NCI-H446 treated with DMSO at 0.1 percent for 48 hours (cell line): ENCODE results near the gene SLC43A1.
"Not testable (repeated sequence)": the region's sequence is repeated elsewhere in the genome, so short reads cannot be mapped to it uniquely, and the experiment has no call there.

ENCODE experiments used
- DNase-seq: peaks from one replicate; lab custom pipeline; 2025; lab: John Stamatoyannopoulos, UW

Gene SLC43A1

DNA sequence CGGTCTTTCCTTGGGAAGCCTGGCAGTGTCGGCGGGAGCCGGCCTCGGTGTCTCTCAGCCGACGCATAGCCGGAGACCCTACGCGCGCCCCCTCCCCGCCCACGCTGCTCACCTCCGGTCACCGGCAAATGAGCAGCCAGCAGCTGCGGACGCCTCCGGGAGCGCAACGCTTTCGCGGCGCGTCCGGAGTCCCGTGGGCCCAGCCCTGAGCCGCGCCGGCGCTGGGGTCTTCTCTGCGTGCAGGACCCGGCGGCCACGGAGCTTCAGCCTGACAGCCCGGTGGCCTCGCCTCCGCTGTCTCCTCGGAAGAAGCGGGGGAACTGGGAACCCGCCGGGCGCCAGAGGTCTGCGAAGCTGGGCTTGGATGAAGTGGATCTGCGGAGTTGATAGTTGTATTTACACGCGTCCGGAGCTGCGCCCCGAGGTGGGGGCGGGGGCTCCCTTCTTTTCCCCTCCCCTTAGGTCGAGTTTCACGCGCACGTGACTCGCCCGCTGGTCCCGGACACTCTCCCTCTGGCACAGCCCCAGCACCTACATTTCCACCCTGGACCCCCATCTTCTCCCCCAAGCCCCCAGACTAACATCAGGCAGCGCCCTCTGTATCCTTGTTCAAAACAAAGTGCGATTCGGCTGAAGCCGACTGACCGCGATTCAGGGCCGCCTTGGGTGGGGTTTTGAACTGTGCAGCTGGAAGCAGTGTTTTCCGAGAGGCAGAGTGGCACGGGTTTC, at the start of gene SLC43A1:
Gene SLC43A1, minus strand, starts transcription at position 371 of the 729 bp plus-strand sequence. CDS start 1,591 bp downstream, outside the sequence.
- no peak for DNase-seq

DNA sequence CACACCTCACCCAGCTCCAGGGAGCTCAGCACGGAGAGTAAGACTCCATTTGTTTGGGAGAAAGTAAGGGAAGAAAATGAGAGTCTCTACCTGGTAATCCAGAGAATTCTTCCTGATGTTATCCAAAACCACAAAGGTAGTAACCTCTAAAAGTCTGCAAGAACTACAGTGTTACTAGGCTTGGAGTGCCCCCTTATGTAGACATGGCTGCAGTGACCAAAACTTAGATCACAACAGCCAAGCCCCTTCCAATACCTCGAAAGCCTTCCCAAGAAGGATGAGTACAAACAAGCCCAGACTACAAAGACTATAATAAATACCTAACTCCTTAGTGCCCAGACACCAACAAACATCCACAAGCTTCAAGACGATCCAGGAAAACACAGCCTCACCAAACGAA, 47.1 kb upstream of the SLC43A1 start:
- no peak for DNase-seq

DNA sequence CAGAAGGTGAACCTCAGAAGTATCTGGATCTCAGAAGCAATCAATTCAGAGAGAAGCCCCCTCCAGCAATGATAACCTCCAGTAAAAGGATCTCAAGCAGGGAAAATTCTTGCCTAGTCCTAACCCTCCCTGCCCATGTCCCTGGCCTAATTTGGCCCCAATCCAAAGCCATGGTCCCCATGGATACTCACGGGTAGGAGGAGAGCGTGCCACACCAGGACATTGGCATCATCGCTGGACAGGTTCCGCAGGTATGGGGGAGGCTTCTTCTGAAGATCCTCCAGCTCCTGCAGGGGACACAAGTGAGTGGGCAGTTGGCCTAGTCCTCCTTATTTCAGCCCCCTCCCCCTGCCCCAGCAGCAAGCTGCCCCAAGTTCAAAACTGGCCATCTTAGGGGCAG, 44.6 kb upstream of the SLC43A1 start:
- no peak for DNase-seq

DNA sequence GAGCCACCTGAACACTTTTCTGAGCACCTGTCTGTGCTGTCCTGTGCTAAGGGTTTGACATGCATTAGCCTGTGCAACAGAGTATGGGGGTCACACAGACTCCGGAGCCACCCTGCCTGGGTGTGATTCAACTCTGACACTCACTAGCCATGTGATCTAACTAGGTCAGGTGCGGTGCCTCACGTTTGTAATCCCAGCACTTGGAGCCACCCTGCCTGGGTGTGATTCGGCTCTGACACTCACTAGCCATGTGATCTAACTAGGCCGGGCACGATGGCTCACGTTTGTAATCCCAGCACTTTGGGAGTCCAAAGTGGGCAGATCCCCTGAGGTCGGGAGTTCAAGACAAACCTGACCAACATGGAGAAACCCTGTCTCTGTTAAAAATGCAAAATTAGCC, 40.5 kb upstream of the SLC43A1 start:
- DNase-seq, result no peak

DNA sequence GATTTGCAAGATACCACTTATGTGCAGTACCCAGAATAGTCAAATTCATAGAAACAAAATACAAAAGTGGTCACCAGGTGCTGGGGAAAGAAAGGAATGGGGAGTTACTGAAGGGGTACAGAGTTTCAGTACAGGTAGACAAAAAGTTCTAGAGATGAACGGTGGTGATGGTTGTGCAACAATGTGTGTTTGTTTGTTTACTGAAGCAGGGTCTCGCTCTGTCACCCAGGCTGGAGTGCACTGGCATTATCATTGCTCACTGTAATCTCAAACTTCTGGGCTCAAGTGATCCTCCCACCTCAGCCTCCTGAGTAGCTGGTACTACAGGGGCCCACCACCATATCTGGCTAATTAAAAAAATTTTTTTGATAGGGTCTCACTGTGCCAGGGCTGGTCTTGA, 39.9 kb upstream of the SLC43A1 start:
- DNase-seq, result no peak

DNA sequence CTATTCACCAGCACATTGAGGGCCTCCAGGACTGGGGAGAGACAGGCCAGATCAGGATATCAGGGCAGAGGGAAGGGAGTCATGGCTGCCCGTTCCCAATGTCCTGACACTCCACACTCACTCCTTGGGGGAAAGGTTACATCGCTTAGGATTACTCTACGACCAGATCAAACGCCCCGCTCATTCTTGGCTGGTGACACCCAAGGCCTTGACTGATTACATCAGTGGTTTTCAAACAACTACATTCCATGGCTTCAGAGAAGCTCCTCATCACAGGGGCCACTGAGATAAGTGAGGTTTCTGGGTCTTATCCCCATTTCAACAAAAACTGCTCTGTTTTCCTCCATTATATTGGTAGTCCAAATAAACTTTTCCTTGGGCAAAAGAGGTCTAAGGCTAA, 37.0 kb upstream of the SLC43A1 start:
- DNase-seq, result no peak

DNA sequence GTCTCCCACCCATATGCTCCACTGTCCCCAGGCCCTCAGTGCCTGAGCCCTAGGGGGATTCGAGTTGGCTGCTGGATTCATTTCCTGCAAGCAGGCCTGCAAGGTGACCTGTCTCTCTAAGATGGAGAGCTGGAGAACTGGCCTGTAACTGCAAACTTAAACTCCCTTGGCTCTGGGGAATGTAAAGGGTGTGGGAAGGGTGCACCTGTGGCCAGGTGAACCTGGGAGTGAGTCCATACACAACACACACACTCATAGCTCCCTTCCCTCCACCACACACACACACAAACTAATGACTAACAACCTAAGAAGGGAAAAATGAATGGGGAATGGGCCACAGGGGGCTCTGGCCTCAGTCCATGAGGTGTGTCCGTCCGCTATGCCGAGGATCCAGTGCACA, 36.4 kb upstream of the SLC43A1 start:
- no peak for DNase-seq

DNA sequence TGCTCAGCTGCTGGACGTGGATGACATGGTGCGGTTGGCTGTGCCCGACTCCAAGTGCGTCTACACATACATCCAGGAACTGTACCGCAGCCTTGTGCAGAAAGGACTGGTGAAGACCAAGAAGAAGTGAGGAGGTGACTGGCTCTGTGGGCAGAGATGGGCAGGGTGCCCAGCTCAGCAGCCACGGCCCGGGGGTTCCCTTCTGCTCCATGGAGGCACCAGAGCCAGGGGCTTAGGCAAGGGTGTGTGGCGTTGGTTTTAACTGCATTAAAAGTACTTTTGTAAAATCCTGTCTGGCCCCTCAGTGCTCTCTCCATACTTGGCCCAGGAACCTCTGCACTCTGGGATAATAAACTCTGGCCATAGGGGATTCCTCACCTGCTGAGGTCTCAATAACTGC, 34.5 kb upstream of the SLC43A1 start:
- no peak for DNase-seq

DNA sequence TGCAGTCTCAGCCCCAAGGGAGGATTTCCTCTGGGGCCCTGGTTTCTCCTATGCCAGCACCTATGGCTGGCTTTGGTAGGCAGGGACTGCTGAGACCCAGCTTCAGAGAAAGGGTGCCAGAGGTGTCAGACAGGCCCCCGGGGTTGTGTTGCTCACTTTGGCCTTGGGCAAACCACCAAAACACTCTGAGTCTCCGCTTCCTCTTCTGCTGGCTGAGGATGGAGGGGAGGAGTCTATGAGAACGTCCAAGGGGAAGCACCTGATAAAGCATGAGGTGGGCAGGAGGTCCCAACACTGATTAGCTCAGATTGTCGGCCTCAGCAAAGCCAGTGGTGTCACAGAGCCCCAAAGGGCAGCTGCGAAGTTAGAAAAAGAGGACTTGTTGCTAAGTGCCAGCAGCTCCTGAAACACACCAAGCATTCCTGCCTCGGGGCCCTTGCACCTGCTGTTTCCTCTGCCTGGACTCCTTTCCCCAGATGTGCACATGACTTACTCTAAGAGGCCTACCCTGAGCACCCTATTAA, 32.4 kb upstream of the SLC43A1 start:
- DNase-seq, result no peak

DNA sequence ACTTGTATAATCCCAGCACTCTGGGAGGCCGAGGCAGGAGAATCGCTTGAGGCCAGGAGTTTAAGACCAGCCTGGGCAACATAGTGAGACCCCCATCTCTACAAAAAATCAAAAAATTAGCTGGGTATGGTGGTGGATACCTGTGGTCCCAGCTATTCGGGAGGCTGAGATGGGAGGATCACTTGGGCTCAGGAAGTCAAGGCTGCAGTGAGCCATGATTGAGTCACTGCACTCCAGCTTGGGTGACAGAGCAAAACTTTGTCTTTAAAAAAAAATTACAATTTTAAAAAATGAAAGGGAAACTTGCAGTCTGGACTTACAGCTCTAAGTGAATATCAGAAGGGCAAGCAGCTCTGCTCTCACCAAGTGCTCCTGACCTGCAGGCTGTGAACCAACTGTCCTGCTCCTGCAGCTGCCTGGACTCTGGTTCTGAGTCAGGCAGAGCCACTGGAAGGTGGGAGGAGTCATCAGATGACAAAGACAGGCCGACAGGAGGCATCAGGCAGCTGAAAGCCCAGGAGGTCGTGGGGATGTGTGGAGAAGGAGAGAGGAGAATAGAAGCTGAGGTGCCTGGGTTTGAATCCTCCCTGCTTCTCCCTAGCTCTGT, 31.5 kb upstream of the SLC43A1 start:
- no peak for DNase-seq

DNA sequence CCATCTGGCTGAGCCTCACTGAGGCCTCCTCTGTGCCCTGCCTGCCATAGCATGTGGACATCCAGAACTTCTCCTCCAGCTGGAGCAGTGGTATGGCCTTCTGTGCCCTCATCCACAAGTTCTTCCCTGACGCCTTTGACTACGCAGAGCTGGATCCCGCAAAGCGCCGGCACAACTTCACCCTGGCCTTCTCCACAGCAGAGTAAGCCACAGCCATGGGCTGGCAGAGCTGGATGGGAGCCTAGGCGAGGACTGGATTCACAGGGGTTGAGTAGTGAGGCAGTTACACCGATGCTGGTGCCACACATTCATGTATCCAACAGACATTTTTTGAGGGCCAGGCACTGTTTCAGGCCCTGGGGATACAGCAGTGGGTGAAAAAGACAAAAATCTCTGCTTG, 30.9 kb upstream of the SLC43A1 start:
- no peak for DNase-seq

DNA sequence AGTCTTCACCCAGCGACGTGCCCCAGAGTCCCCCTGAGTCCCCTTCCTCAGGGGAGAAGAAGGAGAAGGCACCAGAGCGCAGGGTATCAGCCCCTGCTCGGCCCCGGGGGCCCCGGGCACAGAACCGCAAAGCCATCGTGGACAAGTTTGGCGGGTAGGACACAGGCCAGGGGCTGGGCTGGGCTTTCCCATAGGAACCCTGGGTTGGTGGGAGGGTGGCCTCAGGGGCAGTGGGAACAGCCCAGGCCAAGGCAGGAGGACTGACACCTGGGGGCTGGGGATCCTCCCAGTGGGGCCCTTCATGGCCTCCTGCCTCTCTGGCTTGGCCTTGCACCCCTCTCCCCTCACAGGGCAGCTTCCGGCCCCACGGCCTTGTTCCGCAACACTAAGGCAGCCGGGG, 30.4 kb upstream of the SLC43A1 start:
- DNase-seq, result no peak

DNA sequence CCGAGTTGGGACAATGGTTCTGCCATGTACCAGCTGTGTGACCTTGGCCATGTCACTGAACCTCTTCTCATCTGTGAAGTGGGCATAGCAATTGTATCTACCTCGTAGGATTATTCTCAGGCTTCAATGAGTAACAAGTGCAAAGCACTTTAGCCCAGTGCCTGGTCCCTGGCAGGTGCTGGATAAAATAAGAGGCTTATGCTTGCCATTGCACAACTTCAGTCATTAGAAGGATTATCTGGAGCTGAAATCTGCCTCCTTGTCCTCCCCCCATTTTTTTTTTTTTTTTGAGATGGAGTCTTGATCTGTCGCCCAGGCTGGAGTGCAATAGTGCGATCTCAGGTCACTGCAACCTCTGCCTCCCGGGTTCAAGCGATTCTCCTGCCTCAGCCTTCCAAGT, 29.1 kb upstream of the SLC43A1 start:
- no peak for DNase-seq

DNA sequence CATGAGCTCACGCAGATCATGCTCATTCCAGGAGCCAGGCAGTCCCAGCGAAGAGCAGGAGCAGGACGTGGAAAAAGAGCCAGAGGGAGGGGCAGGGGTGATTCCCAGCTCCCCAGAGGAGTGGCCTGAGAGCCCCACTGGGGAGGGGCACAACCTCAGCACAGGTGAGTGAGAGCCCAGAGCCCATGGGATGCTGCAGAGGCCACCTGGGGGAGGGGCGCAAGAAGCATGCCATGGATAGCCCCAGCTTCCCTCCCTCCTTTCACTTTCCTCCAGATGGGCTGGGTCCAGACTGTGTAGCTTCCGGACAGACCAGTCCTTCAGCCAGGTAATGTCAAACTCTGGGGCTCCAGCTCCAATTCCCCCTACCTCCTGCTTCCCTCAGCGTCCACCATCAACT, 28.1 kb upstream of the SLC43A1 start:
- no peak for DNase-seq

DNA sequence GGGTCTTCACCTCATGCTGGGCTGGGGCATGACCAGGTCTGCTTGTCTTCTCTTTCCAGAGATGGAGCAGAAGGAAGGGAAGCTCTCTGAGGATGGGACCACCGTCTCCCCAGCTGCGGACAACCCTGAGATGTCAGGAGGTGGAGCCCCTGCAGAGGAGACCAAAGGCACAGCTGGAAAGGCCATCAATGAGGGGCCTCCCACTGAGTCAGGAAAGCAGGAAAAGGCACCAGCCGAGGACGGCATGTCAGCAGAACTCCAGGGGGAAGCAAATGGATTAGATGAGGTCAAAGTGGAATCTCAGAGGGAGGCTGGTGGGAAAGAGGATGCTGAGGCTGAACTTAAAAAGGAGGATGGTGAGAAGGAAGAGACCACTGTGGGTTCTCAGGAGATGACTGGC, 27.1 kb upstream of the SLC43A1 start:
- no peak for DNase-seq

DNA sequence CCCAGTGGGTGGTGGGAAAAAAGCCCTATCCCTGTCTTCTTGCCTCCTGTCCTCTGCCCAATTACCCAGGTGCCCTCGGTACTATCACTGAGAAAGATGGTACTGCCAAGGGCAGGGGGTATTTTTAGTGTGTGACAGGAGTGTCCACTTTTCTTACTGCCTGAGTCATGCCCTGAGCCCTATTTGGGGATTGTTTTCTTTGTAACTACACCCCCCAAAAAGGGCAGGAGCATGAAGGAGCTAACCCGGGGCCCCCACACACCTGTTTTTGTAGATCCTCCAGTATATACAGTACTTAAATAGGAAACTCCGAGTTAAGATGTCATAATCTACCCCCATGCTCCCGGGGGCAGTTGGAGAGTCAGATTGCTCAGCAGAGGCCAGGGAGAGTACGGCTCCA, 25.7 kb upstream of the SLC43A1 start:
- no peak for DNase-seq

DNA sequence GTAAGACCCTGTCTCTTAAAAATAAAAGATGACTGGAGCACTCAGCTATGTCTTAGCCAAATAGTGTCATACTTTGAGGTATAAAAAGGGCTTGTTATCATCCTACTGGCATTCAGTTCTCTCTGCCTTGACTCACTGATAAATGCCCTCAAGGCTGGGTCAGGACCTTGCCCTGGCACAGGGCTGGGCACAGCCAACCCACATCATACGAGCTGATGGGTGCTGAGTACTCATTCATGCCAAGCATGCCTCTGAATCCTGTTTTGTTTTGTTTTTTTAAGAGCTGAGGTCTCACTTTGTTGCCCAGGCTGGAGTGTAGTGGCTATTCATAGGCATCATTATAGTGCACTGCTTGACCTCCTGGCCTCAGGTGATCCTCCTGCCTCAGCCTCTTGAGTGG, 23.8 kb upstream of the SLC43A1 start:
- DNase-seq, result no peak

DNA sequence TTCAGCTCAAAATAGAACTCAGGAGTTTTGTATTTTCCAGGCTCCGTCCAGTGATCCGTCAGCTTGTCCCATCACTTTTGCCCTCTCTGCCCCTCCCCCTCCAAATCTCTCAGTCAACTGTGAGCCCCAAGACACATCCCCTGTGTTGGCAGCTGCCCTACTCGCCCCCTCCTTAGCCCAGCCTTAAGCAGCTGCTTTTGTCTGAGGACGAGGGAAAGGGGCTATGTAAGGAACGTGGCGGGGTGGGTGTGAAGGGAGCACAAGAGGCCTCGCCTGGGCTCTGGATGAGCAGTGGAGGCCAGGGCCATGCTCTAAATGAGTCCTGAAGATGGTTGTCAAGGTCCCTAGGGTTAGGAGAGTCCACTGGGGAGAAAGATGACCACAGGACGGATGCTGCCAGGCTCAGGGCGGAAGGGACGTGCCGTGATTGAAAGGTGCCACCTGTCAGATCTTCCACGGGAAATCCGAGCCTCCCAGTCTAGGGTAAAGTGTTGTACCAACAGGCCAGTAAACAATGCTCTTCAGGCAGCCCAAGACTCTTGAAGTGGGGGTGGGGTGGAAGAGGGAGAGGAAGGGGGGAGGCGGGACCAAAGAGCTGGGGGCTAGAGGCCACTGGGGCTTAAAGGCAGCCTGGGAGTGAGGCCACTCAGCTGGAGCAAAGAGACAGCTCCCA, 21.6 kb upstream of the SLC43A1 start, which contains the start of gene SMTNL1:
Gene SMTNL1, plus strand, starts transcription at position 649 of the 673 bp plus-strand sequence. CDS start 5,048 bp downstream, outside the sequence.
- no peak for DNase-seq

DNA sequence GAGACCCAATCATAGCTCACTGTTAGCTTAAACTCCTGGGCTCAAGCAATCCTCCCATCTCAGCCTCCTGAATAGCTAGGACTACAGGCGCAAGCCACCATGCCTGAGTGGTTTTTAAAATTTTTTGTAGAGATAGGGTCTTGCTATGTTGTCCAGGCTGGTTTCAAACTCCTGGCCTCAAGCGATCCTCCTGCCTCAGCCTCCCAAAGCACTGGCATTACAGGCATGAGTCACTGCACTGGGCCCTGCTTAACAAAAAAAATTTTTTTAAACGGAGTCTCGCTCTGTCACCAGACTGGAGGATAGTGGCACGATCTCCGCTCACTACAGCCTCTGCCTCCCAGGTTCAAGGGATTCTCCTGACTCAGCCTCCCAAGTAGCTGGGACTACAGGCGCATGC, 18.9 kb upstream of the SLC43A1 start:
- not testable (repeated sequence) for DNase-seq

DNA sequence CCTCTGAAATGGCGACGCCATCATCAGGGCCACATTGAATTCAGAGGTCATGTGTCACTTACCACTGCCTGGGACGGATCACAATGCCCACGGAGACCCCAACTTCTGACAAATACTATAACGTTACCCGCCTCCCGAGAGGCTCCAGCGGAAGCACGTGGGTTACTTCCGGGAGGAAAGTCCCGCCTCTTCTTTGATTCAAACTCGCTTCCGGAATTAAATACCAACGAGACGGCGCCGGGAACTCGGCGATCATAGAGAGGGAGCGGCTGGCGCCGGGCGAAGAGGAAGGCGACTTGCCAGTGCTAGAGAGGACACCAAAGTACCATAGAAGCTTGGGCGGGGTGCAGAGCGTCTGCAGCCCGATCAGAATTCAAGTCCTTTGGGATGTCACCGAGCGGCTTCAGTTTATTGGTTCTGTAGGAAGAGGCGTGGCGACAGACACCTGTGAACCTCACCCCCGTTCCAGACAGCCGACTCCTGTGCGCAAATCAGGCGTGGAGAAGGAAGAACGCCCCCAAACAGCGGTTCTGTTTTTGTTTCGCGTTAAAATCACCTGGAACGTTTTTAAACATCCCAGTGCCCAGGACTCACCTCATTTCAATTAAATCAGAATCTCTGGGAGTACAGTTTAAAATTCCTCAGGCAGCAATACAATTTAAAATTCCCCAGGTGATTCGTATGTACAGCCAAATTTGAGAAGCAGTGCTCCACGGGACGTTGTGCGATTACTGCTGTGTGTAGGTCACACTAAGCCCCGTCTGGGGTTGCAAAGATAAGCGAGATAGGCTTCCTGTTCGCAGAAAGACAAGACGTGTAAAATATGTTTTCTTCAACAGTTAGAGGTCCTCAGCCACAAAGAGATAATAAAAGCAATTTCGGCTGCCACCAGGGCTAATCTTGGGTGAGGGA, 15.3 kb upstream of the SLC43A1 start, which contains the start of gene TIMM10:
Gene TIMM10, minus strand, starts transcription at position 159 of the 912 bp plus-strand sequence. CDS start 565 bp downstream, outside the sequence.
- peak; percentile 99 for DNase-seq

DNA sequence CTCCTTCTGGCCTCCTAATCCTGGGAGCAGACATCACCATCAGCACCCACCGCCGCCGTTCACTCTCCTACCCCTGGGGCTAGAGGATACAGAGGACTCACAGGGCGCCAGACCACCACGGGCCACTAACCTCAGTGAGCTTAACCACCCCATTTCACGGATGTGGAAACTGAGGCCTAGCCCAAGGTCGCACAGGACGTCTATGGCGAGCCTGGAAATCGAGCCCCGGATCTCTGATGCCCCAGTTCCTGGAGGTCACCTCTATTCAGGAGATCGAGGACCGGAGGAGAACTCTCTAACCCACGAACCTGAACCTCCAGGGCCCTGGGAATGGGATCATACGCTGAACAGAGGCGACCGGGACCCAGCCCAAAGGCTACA, 14.7 kb upstream of the SLC43A1 start:
- DNase-seq, result no peak

DNA sequence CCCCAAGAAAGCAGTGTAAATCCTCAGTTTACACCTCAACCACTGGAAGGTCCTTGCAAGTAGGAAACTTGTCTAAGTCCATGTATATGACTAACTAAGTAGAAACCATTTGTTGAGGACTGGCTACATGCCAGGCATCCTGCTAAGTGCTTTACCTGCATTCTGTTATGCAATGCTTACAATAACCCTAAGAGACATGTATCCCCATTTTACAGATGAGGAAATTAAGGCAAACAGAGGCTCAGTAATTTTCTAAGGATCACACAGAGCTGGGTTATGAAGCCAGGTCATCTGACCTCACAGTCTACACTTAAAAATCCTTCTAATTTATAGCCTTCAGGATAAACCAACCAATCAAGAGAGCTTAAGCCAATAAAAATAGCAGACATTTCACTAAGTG, 13.5 kb upstream of the SLC43A1 start:
- DNase-seq, result no peak
